GM21526 (cell line): ENCODE results near the gene LENG8.
"Not testable (repeated sequence)": the region's sequence is repeated elsewhere in the genome, so short reads cannot be mapped to it uniquely, and the experiment has no call there.

Experiments
- ATAC-seq: cut with Tn5 transposase; IDR thresholded peaks from one replicate; pipeline ENCODE4 v1.9.1; 2021; ENCODE audit warnings: moderate library complexity; ENCODE audit not compliant: unreplicated experiment, low FRiP score

LENG8 gene

DNA sequence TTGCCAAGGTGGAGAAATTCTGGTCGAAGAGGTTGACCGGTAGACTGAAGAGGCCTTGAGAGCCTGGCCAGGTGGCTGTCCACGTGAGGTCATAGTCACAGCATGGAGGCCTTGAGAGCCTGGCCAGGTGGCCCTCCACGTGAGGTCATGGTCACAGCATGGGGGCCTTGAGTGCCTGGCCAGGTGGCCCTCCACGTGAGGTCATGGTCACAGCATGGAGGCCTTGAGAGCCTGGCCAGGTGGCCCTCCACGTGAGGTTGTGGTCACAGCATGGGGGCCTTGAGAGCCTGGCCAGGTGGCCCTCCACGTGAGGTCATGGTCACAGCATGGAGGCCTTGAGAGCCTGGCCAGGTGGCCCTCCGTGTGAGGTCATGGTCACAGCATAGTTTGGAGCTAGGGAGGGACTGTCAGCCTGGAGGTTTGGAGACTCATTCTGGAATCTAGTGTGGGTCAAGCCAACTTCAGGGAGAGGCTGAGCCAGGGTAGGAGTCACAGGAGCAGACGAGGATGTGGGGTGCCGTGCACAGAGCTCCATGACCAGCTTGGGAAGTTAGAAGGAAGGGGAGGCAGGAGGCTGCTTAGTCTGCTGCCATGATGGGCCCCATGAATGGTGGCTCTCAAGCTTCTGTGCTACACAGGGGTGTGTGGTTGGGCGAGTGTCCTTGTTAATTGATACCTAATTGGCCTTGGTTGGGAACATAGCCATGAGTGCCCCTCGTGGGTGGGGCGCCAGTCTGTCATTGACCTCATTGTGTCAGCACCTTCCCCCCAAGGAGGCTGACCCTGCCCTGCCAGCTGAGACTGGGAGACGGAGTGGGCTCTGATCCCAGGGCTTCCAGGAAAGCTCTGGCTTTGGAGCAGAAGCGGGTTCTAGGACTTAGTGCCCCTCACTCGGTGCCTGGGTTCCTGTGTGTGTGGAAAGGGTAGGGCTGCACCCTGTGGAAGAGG, 10.6 kb downstream of the LENG8 start:
- ATAC-seq, result no peak

DNA sequence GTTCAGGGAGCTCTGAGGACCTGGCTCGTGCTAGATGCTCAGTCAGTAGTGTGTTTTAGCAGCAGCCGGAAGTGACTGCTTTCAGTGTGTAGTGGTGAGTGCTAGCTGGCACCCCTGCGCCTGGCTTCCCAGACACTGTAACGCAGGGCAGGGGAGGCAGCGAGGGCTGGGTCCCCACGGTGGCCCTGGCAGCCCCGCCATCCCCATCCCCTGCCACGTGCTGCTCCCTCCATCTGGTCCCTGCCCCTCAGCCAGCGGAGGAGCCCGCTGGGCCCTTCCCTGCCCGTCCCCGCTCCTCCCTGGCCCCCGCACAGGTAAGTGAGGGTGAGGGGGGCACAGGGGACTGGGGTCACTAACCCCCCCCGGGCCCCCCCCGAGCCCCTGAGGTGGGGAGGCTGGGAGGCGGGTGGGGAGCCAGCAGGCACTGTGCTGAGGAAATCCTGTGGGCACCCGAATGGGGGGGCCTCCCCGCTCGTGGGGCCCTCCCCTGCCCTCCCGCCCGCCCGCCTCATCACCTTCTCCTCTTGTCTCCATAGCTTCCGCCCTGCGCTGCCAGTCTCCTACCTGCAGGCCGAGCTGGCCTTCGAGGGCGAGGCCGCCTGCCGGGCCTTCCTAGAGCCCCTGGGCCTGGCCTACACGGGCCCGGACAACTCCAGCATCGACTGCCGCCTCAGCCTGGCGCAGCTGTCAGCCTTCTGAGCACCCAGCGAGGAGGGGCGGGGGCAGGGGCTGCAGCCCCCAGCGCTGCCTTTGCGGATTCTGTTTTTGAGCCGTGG, 11.4 kb downstream of the LENG8 start:
- no peak for ATAC-seq

DNA sequence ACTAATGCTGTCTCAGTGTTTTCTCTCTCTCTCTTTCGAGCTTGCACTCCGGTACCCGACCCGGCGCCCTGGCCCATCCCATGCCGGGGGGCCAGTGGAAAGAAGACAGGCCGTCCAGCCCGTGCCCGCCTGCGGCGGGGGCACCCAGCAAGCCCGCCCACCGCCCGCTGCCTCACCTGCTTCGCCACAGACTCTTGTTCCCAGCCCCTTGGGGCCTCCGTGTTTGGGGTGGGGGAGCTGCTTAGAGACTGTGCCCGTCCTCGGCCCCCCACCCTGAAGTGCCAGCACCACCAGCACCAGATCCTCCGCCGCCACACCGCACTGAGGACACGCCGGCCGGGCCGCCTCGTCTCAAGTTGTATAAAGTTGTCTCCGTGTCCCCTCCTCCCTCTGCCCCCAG, 12.2 kb downstream of the LENG8 start:
- ATAC-seq, result no peak

DNA sequence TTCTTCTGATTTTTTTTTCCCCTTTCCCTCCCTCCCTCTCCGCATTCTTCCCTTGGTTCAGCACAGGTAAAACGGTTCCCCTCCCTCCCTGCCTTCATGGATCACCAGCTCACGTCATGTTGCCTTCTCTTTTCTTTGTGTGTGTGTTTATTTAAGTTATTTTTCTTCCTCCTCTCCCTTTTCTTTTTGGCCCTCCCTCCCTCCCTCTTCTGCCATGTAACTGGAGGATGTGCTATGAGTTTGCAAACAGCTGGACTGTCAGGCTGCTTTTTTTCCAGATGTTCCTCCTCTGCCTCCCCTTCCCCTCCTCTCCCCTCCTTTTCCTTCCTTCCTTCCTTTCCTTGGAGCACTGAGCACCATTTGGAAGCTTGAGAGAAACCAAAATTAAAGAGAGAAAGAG, 12.6 kb downstream of the LENG8 start:
- ATAC-seq, result no peak

DNA sequence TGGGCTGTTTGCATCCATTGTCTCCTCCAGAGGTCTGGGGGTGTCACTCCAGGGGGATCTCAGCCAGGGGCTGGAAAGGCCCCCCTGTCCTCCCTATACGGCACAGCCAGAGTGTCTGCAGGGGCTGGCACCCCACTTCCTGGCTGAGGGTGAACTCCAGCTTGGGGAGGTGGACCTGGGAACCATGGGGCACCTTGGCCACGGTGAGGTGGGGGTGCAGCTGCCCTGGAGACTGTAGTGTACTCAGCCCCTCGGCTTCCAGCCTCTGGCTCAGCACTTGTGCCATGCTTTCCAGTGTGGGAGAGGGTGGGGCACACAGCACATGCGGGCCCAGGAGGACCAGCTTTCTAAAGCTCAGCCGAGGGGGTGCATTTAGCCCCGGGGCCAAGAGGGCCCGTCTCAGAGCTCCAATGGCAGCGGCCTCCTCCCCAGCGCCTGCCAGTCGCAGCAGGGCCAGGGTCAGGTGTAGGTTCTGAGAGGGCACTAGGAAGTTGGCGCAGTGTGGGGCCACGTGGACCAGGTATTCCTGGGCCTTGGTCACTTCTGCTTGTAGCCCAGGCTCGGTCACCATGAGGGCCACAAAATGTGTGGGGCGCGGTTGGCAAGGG, 13.2 kb downstream of the LENG8 start:
- no peak for ATAC-seq

DNA sequence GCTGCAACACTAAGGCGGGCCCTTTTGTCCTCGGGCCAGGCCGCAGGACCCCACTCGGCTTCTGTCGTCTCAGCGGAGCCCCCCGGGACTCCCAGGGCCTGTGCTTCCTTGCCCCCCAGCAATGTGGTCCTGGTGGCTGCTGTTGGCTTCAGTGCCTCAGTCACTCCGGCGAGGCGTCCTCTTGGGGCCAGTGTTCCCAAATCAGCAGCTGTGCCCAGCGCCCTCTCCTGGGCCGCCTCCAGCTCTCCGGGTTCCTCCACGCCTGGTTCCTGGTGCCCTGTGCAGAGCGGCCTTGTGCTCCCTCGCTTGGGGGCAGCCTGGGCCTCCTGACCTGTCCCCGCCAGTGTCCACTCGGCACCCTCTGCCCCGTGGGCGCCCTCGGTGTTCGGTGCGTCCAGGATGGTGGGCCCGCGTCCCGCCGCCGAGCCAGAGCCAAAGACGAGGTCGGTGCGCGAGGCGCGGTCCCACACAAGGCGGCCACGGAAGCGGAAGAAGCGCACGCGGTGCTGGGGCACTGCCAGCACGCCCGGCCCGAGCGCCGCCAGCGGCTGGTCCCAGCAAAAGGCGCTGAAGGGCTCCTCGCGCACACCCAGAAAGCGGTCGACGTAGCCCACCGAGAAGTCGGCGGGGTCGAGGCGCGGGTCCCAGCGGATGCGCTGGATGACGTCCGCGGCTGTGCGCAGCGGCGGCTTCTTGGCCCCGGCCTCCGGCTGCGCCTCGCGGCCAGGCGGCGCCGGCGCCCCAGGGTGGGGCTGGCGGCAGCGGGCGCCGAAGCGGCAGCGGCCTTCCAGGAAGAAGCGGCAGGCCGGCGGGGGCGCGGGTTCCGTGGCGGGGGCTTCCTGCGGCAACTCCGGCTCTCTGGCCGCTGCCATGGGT, 13.9 kb downstream of the LENG8 start:
- peak; percentile 9 for ATAC-seq

DNA sequence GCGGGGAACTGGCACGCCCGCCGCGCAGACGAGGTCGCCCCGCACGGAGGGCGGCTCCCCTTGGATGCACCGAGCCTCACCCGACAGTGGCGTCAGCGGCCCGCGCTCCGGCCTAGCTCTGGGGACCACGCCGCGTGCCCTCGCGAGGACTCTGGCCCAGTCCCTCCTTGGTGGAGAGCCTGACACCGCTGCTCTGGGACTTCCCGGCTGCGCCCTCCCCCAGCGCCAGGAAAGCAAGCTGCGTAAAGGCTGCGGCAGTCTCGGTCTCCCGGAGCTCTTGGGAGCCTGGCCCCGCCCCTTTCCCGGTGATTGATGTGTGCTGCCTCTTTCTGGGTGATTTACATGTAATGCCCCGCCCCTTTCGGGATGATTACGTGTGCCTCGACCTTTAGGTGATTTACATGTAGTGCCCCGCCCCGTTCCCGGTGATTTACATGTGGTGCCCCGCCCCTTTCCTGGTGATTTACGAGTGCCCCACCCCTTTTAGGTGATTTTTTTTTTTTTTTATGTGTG, 14.6 kb downstream of the LENG8 start, which contains the start of gene LENG9:
Gene LENG9 (minus strand): TSS at position 248 of the 513 bp plus-strand sequence. CDS start 252 bp downstream, outside the sequence.
- ATAC-seq, result peak; percentile 47

DNA sequence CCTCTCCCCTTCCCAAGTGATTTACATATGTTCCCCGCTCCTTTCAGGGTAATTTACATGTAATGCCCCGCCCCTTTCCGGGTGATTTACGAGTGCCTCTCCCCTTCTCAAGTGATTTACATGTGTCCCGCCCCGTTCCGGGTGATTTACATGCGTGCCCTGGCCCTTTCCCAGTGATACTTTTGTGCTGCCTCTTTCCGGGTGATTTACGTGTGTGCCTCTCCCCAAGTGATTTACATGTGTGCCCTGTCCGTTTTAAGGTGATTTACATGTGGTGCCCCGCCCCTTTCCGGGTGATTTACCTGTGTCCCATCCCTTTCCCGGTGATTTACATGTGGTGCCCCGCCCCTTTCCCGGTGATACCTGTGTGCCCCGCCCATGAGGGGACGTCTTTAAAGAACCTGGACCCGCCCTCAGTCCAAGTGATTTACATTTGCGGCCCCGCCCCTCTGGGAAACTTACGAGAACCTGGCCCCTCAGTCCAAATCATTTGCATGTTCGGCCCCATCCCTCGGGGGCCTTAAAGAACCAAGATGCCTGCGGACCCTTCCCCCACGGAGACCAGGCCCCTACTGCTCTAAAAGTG, 15.1 kb downstream of the LENG8 start:
- ATAC-seq, result peak; percentile 39

DNA sequence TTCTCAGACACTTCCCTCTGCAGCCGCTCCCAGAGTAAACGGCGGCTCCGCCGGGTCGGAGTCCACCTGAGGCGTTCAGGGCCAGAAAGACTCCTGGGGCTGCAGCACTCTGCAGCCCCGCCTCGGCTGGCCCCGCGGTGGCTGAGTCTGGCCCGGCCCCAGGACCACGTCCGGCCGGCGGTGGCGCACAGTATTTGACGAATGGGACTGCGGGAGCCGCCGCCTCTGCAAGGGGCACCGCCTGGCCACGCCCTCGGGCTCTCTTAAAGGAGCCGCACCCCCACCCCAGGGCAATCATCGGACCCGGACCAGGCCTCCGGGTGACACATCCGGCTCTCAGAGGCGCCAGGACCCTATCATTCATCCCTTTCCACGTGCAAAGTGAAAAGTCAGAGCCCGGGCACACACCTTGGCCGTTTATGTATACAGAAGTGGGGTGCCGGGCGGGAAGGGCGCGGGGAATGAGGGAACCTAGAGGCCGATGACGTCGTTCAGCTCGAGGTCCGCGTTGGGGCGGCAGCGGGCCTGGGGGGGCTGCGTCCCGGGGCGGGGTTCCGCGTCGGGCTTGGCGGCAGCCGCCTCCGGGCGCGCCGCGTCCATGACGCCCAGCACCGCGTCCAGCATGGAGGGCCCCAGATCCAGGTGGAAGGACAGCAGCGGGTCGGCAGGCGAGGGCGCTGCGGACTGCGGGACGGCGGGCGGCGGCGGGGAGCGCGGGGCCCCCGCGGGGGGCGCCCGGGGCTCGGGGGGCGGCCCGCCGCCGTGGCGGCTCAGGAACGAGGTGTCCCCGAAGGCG, 15.8 kb downstream of the LENG8 start:
- ATAC-seq, result peak; percentile 36

DNA sequence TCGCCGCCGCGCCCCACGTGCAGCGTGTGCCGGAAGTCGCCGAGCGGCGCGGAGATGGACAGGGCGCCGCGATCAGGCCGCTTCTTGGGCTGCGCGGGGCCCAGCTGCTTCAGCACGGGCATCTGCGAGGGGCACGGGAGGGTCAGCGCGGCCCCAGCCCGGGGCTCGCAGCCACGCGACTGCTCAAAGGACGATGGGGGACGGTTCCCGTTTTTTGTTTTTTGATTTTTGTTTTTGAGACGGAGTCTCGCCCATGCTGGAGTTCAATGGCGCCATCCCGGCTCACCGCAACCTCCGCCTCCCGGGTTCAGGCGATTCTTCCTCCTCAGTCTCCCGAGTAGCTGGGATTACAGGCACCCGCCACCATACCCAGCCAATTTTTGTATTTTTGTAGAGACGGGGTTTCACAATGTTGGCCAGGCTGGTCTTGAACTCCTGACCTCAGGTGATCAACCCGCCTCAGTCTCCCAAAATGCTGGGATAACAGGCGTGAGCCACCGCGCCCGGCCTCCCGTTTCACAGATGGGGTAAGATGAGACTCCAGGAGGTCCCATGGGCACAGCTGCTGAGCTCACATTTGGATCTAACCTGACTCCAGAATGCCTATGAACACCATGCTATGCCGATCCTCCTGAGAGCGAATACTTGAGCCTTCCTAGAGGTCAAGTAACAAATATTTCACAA, 16.6 kb downstream of the LENG8 start:
- ATAC-seq, result no peak

DNA sequence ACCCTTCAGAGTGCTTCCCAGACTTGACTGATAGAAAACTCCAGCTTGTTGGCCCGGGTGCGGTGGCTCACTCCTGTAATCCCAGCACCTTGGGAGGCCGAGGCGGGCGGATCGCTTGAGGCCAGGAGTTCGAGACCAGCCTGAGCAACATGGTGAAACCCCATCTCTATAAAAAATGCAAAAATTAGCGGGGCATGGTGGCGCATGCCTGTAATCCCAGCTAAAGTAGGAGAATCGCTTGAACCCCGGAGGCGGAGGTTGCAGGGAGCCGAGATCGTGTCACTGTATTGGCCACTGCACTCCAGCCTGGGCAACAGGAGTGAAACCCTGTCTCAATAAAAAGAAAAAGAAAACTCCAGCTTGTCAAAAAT, 17.1 kb downstream of the LENG8 start:
- not testable (repeated sequence) for ATAC-seq

DNA sequence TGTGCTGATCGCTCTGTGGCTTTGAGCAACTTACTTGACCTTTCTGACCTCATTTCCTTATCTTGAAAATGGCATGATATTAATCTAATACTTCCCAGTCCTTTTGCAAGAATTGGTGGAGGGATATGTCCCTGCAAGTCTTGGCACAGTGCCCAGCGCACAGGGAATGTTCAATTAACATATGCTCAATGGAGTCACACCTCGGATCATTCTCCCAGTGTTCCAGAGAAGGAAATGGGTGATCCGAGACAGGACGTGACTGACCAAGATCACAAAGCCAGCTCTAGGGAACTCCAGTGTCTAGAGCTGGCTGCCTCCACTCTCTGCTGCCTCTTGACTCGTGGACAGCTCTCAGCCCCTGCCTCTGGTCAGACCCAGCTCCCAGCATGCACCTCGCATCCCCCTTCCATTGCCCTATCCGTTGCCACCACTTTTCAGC, 20.5 kb downstream of the LENG8 start:
- ATAC-seq, result no peak

DNA sequence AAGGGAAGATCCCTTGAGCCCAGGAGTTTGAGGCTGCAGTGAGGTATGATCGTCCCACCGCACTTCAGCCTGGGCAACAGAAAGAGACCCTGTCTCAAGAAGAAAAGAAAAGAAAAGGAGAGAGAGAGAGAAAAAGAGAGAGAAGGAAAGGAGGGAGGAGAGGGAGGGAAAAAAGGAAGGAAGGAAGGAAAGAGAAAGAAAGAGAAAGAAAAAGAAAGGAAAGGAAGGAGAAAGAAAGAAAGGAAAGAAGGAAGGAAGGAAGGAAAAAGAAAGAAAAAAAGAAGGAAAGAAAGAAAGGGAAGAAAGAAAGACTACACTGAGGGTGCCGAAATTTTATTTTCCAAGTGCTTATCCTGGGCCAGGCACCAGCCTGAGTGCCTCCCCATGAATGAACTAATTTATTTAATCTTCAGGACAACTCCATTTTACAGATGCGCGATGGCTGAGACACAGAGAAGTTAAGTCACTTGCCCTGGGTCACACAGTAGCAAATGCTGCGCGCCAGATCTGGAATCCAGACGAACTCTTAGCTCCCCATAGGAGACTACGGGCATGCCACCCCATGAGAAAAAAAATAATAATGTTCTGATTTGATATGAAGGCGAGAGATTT, 21.4 kb downstream of the LENG8 start:
- ATAC-seq, result no peak

DNA sequence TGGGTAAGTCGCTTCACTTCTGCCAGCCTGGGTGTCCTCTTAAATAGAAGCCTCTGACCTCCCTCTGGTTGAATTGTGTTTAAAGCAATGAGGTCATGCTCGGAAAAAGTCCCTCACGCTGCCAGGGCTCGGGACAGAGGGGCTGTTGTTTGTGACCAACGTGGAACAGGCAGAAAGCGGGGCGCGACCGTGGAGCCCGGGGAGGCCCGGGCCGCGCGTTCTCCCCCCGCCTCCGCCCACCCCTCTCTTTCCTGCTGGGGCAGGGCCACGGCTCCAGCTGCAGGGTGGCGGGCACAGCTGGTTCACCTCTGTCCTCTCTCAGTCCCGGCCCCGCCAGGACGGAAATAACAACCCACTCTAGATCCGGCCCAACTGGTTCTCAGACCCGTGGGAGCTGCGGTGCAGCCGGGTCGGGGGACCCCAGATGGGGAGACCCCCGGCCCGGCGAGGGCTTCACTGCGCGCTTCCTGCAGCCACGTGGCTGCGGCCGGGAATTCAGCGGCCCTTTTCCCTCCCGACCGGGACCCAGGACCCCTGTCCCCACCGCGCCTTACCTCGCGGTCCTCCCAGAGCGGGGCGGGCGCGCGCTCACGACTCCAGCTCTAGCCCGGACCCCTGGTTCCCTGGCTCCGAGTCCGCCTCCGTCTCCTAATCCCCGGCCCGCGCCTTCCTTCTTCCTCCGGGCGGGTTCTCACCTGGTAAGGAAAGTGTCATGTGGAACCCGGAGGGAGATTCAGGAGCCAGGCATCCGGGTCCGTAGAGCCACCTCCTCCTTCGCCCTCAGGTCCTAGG, 22.2 kb downstream of the LENG8 start:
- no peak for ATAC-seq

DNA sequence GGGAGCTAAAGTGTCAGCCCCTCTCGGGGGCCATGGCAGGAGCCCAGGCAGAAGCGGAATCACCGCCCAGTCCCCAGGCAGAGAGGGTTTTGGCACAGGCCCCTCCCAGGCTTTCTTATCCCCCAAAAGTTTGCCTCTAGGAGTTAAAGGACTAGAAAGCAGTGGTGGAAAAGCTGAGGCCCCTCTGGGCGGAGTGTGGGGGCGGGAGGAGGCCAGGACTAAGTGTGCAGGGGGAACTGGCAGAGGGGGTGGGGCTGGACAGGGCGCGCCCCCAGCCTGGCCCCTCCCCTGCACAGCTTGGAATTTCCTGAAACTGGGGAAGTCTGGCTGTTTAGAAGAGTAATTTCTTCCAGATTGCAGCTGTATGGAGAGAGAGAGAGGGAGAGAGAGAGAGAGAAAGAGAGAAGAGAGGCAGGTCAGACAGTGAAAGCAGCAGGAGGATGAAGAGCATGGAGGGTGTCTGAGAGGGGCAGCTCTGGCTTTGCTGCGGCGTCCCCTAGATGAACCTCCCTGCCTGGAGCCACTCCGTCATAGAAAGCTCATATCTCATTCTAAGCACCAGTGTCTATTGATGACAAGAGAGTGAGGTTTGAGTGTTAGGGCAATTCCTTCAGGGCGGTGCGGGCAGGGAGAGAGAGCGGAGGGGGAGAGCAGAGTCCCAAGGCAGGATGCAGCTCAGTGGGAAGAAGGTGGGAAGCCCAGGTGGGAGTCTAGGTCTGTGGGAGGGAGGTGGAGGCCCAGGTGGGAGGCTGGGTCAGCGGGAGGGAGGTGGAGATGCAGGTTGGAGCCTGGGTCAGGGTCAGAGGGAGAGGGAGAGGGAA, 24.3 kb downstream of the LENG8 start, which contains the start of gene CDC42EP5:
Gene CDC42EP5 (minus strand): TSS at position 226 of the 821 bp plus-strand sequence. CDS start 7,749 bp downstream, outside the sequence.
- ATAC-seq, result no peak

DNA sequence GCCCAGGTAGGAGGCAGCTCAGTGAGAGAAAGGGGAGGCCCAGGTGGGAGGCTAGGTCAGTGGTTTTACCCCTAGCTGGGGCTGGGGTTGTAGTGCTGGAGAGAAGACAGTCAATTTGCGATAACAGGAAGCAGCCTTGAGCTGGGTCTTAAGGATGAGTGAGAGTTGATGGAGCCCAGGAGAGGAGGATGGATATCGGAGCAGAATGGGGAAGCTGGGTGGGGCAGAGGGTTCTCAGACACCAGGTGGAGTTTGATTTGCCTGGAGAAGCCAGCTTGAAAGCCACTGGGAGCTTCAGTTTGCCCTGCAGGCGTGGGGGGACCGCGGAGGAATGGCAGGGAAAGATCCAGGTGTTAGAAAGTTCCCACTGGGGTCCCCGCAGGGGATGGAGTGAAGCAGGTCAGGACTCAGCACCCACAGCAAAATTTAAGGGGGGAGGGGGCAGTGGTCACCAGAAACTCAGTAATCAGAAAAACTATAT, 24.9 kb downstream of the LENG8 start:
- ATAC-seq, result no peak
